NCI-H446 treated with DMSO at 0.1 percent for 48 hours (cell line): ENCODE results near the gene SLC29A2.
A peak's percentile ranks its signal among the peaks of the same experiment; 100 is the strongest.

ENCODE experiments used
- DNase-seq: peaks from one replicate; lab custom pipeline; 2025; lab: John Stamatoyannopoulos, UW

Gene SLC29A2

DNA sequence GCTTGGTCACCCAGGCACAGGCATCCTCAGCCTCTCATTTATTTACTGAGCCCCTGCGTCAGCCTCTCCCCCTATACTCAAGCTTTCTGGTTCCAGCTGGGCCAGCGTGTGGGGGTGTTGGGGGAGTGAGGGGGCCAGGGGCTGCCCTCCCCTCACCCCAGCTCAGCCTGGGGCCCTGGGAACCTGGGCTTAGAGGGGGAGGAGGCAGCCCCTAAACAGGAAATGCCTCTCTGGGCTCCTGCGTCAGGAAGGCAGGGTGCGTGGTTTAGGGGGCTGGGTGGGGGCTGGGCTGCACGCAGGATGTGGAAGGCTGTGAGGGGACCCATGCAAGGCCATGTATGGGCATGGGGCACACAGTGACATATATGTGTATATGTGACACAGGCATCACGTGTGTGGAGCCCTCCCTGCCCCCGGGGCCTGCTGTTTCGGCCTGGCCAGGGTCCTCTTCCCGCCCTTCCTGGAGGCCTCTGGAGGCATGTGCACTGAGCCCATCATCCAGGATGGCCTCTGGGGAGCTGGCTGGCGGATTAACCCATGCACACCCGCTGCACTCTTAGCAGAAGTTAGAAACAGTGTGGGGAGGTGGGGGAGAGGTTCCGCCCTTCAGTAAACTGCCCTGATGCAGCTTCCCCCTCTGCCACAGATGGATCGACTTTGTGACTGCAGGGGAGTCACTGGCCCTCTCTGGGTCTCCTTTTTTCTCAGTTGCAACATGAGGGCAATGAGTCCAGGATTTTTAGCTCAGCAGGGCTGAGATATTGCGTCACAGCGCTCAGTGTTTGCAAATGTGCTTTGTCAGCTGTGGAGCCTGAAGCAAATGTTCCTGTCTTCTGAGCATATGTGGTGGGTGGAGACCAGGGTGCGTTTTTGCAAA, 53.6 kb downstream of the SLC29A2 start:
- no peak for DNase-seq

DNA sequence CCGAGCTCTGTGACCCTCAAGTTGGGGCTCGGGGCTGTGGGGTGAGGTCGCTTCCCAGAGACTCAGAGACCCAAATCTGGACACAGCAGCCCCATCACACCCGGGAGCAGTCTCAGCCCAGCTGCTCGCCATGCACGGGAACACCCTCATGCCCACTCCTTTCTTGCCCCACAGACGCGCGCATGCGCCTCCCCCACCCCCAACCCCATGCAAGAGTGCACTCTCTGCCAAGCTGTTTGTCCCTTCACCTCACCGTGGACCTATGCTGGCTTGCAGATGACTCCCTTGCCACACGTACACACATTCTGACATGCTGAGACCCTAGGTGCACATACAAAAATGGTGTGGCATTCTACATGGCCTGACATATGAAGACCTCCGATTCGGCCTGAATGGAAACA, 54.2 kb downstream of the SLC29A2 start:
- no peak for DNase-seq

DNA sequence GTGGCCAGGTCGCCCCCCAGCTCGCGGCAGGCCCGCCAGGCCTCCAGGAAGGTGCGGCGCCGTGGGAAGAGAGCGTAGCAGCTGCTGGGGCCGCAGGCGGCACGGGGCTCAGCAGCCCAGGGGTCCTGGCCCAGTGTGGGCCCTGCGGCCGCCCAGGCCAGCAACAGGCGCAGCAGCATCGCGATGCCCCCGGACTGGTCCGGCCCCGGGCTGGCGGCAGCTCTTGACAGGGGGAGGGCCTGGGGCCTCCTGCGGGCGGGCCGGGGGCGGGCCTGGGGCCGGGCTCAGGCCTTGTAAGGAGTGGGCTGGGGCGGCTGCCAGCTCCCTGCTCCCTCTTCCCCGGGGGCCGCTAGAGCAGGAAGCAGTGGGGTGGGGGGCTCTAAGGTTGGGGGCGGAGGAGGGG, 54.7 kb downstream of the SLC29A2 start, which contains the start of gene CD248:
TSS of gene CD248 (minus strand) at position 196 of the 403 bp plus-strand sequence. CDS start at position 179, 17 bp downstream.
- no peak for DNase-seq

DNA sequence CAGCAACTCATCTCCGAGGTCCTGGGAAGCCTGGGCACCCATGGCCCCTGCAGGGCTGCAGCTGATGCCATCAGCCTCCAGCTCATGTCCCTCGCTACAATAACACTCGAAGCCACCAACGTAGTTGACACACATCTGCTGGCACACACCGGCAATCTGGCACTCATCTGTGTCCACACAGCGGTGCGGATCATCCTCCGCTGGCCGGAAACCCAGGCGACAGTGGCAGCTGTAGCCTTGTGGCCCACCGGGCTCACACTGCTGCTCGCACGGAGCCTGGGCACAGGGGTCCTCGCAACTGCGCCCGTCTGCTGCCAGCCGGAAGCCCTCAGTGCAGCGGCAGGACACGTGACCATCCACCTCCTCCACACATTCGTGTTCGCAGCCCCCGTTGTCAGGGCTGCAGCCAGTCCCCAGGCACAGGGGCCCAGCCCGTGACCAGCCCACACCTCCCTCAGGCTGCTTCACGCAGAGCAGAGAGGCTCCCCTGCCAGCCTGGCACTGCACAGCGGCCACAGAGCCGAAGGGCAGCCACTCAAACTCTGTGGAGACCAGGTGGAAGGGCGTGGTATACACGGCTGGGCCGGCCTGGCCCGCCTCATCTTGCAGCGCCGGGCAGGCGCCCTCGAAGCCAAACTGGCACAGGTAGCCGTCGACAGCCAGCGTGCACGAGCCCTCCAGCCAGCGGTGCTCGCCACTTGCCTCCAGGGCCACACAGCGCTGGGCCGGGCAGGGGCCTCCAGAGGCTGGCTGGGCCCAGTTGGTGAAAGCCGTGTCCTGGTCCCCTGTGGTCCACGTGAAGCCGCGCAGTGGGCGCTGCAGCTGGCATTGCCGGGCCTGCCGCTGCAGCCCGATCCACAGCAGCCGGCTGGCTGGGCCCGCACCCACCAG, 55.4 kb downstream of the SLC29A2 start:
- DNase-seq: no peak

DNA sequence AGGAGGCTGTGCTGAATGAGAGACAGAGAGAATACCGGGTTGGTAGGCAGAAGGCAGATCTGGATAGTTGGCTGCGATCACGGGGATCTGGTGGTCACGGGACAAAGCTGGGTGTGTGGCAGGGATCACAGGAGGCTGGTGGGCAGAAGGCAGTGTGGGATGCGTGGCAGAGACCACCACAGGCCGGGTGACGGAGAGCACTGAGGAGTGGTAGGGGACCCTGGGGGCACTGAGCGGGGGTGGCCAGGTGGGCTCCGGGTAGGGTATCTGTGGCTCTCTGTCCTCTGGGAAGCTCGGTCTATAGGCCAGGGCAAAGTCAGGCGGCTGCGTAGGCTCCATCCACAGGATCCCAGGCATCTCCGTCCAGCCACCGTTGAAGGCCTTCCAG, 56.1 kb downstream of the SLC29A2 start:
- DNase-seq: no peak

DNA sequence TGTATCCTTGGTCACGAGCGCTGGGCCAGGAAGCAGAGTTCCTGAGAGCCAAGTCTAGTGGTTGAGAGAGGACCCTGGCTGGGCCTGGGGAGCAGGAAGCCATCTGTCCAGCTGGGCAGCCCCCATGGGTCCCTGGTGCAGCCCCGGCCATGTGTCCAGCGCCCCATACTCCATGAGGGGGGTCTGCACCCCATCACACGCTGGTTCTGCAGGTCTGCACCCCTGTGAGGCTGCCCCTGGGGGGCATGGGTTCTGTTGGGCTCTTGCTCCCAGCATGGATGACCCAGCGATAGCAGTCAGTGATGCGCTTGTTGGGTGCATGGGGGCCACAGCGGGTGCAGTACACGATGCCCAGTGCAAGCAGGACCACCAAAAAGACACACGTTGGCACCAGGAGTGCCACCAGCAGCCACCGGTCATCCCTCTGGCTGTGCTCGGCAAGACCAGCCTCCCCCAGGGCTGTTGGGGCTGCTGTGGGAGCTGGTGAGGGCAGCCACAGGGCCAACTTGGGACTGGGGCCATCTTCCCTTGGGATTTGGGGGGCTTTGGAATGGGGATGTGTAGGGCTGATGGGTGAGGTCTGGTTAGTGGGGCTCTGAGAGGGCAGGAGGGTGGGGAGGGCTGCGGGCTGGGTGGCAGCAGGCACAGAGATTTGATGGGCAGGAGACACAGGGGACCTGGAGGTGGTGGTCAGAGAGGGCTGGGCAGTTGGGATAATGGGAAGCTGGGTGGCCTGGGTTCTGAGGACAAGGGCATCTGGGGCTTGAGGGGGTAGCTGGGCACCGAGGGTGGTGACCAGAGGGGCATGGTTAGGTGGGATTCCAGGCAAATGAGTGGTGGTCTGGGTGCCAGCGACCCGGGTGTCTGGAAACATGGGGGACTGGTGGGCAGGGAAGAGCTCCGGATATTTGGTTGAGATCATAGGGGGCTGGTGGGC, 56.7 kb downstream of the SLC29A2 start:
- DNase-seq: no peak

DNA sequence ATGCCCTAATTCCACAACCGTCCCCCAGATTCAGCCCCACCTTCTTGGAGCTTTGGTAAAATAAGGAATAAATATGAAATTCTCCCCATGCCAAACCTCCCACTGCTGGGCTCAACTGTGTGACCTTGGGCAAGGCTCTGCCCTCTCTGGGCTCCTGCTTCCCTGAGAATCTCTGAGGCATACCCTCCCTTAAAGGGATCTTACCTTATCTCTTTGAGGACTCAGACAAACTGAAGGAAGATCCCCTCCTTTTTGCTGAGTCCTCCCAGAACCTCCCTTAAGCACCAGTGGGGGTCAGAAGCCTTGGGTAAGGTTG, 57.4 kb downstream of the SLC29A2 start:
- no peak for DNase-seq

DNA sequence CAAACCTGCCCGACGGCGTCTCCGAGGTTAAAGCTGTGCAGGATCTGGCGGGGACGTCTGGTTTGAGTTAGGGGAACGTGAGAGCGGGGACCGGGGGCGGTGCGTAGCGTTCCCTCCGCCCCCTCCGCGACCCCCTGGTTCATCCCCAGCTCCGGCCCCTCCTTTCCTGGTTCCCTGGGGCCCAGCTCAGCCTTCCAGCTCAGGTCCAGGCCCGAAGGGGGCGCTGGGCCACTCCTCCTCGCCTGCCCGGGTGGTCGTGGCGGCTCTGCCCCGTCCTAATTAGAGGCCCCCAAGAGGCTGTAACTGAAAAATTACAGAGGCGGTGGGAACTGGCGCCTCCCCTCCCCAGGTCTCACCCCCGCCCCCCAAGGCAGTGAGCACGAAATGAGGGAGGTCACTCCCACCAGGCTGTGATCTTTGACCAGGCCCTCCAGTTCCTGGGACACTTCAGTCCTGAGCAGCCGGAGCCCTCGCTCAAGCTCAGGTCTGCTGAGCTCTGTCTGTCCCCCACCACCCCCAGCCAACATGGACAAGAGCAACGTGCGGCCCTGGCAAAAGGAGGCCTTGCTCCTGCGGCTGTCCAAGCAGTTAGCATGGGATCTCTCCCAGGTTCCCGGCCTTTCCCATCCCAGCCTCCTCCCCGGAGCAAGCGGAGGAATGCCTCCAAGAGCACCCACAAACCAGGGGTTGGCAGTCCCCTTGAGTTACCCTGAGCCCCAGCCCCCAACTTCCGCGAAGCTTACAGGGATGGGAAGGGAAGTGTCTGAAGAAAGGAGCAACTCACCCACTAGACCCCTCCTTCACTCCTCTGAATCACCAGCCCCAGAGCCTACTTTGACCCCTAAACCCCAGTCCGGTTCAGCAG, 58.0 kb downstream of the SLC29A2 start:
- DNase-seq: no peak

DNA sequence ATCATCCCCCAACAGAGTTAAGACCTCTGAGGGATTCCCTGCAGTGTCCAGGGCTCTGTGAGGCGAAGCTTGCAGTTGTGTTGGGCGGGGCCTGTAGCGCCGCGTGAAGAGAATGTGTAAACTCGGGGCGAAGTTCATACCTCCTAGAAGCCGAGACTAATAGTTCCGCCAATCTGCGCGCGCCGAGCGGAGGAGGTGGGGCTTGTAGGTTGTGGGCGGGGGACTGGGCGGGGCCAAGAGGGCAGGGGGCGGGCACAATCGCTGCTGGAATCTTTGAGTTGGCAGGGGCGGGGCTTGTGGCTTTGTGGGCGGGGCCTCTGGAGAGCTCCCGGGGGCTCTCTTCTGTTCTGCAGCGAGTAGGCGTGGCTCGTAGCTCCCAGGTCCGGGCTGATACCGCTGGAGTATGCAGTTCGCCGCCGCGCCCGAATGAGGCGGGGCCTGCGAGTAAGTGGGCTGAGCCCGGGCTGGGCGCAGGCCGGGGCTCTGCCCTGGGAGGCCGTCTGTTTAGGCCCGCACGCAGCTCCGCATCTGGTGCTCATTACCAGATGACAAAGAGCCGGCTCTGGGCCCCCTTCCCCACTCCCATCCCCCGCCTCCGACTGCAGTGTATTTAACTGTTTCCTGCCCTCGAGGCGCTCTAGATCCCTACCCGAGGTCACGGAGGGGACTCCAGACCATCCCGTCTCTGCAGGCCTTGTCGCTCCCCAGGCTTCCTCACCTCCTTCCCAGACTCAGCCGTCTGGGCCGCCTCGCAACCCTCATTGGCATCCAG, 58.8 kb downstream of the SLC29A2 start:
- peak; percentile 93 for DNase-seq
